Kidney (tissue), 14 donors: ENCODE data around the gene WDR38. TPM values are rescaled to one million over a fixed set of nuclear protein-coding genes. Genes with fewer than 3 reads are reported as not detected.
A peak's percentile ranks its signal among the peaks of the same experiment; 100 is the strongest.

Experiments
- DNase-seq, 5 donors: peaks; one replicate each; pipeline ENCODE4 v3.0.0-alpha.2; 2013 to 2020
- FAIRE-seq: peaks from 2 replicates; lab custom pipeline; 2012; peaks lifted over from hg19 to GRCh38; lab: Jason Lieb, UNC
- H3K27ac ChIP-seq, 2 donors: one replicate each; pipeline ENCODE4 v1.7.0; 2013; ENCODE audit warnings: low read depth in 2 of 2, low read length in 2 of 2, inconsistent platforms in 1 of 2
- H3K27me3 ChIP-seq: one replicate; pipeline ENCODE4 v1.7.1; 2013; ENCODE audit warnings: low read length, inconsistent platforms; ENCODE audit not compliant: control insufficient read depth, insufficient read depth
- H3K36me3 ChIP-seq, 3 donors: one replicate each; pipeline versions ENCODE4 v1.7.0 to v1.7.1; 2013; ENCODE audit warnings: low read length in 3 of 3, control low read depth in 1 of 3, inconsistent platforms in 1 of 3; ENCODE audit not compliant: insufficient read depth in 3 of 3, control insufficient read depth in 2 of 3
- H3K4me1 ChIP-seq, 3 donors: one replicate each; pipeline versions ENCODE4 v1.7.0 to v1.7.1; 2013; ENCODE audit warnings: low read length in 3 of 3, inconsistent platforms in 1 of 3, low read depth in 1 of 3; ENCODE audit not compliant: control insufficient read depth in 2 of 3, insufficient read depth in 2 of 3
- H3K4me3 ChIP-seq, 3 donors: one replicate each; pipeline versions ENCODE4 v1.7.0 to v1.8.1; 2013; ENCODE audit warnings: low read length in 3 of 3, control low read depth in 1 of 3, inconsistent platforms in 1 of 3
- H3K9ac ChIP-seq, 3 donors: one replicate each; pipeline versions ENCODE4 v1.7.0 to v1.7.1; 2013; ENCODE audit warnings: low read length in 3 of 3, control low read depth in 1 of 3, inconsistent platforms in 1 of 3
- H3K9me3 ChIP-seq, 3 donors: one replicate each; pipeline versions ENCODE4 v1.7.0 to v1.7.1; 2013; ENCODE audit warnings: low read length in 3 of 3, control low read depth in 1 of 3, inconsistent platforms in 1 of 3; ENCODE audit not compliant: control insufficient read depth in 2 of 3, insufficient read depth in 1 of 3
- CTCF ChIP-seq: IDR thresholded peaks from 3 replicates; pipeline ENCODE4 v1.5.1; 2012; ENCODE audit warnings: mild to moderate bottlenecking, moderate library complexity, borderline replicate concordance; ENCODE audit not compliant: insufficient read depth; ENCODE audit errors: extremely low read depth
- intact Hi-C: fragments of 100-400 bp; cut with DNase I; formaldehyde crosslinking; loops from one replicate; pipeline ENCODE4 v1.11.1; 2022
- polyA plus RNA-seq: library from polyadenylated mRNA; stranded (reverse); fragments of 350-450 nt; fragmentation: Illumina TruSeq; extraction: RNeasy Lipid Tissue Mini Kit (QIAGEN cat#74804); gene quantifications from one replicate; pipeline ENCODE4 v1.2.3, GENCODE V29; 2014; ENCODE audit warnings: low read depth, low replicate concordance; ENCODE audit not compliant: insufficient read depth
- total RNA-seq: library from RNA; stranded (reverse); fragmentation: NEBNext Ultra II Directional; extraction: Animal tissue kit (Norgen Biotek cat#: 25700); gene quantifications from one replicate; pipeline ENCODE4 v1.2.1, GENCODE V29; 2021
- donor health status: control.
- donor health status: control.
- donor health status: control.
- donor health status: control.
- donor health status: control.
- donor health status: DM: yes; HTN: yes; CAD: no.
- donor health status: Normal renal cell carcinoma (clear cell type).

Gene WDR38
- total and polyA plus RNA-seq, 2 donors from 2014 or later, result 0.31 TPM; not detected in 1

- H3K9ac ChIP-seq, result no peak overlapping the region
- H3K4me1 ChIP-seq, result no peaks in the 10 kb centered on the region
- TF ChIP-seq CTCF, result no peak
- no peak overlapping the region for H3K4me3 ChIP-seq
- FAIRE-seq, result no peak
- peaks cover 2 to 40% (median 32%) of the 10 kb centered on the region in 3 donors for H3K36me3 ChIP-seq
- H3K27me3 ChIP-seq, result no peaks in the 10 kb centered on the region
- DNase-seq, result peak in 4 of 5 donors; percentile 53 to 92 (median 72)
- H3K9me3 ChIP-seq, result no peaks in the 10 kb centered on the region
- intact Hi-C loops, result no loop called here
- H3K27ac ChIP-seq, result no peak overlapping the region
These were observed 26.0 kb downstream of the WDR38 start for GRCh38 chr9:124879226-124879625.

- no peaks in the 10 kb centered on the region for H3K9me3 ChIP-seq
- no peaks in the 10 kb centered on the region for H3K27me3 ChIP-seq
- DNase-seq (no peak), FAIRE-seq (no peak)
- H3K27ac ChIP-seq, result no peak overlapping the region
- H3K4me3 ChIP-seq, result no peak overlapping the region
- peaks cover 2 to 34% (median 24%) of the 10 kb centered on the region in 3 donors for H3K36me3 ChIP-seq
- H3K9ac ChIP-seq, result no peak overlapping the region
- TF ChIP-seq CTCF, result no peak
- intact Hi-C loops, result no loop called here
- no peaks in the 10 kb centered on the region for H3K4me1 ChIP-seq
These were observed 27.2 kb downstream of the WDR38 start for GRCh38 chr9:124880501-124880900.

- no peak for DNase-seq
- Histone ChIP-seq H3K9ac (no peak overlapping the region), H3K27ac (no peak overlapping the region), H3K4me1 (no peaks in the 10 kb centered on the region), H3K4me3 (no peak overlapping the region), H3K36me3 (peaks cover 2 to 37% (median 26%) of the 10 kb centered on the region in 3 donors), H3K27me3 (no peaks in the 10 kb centered on the region), H3K9me3 (no peaks in the 10 kb centered on the region)
- intact Hi-C loops, result no loop called here
- no peak for TF ChIP-seq CTCF
- no peak for FAIRE-seq
These were observed 28.0 kb downstream of the WDR38 start for GRCh38 chr9:124881138-124881743.
